NCI-H460 (cell line): ENCODE measurements around the gene DTNB. TPM values are rescaled to one million over a fixed set of nuclear protein-coding genes. Genes with fewer than 3 reads are reported as not detected.

Source experiments
- DNase-seq: peaks from one replicate; pipeline ENCODE4 v3.0.0-alpha.2; 2016; ENCODE audit warnings: low read depth; ENCODE audit errors: extremely low read depth
- total RNA-seq: library from RNA; depleted of rRNA; stranded (reverse); fragments of >200 nt; shearing (Covaris generic); gene quantifications from 2 replicates; pipeline ENCODE4 v1.2.3, GENCODE V29; 2014

The DTNB gene
- total RNA-seq, 1 experiment from 2014 or later, result 10.7 TPM

DNA sequence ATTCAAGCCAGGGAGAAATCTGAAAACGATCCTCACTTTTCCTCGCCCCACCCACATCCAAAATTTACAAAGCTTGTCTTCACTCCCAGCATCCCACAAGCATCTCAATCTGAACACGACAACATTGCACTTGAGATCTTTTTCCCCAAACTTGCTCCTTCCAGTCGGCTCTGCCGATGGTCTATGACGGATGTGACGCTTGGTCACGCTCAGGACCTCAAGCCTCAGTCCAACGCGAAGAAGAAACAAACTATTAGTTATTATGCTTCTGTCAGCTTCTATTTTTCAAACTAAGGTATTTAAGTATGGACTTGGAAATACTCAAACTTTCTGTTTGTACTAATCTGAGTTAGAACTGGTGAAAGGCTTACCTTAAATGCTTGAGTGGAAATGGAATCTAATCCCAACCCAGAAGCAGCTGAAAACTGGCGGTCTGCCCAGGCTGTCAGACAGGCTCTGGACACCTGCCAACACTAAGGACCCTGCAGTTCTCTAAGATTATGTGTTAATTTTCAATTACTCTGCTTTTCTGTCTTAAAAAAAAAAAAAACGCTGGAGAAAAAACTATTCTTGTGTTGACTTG lies 199.5 kb downstream of the DTNB start:
- no peak for DNase-seq

GRCh38 chr2:25473131-25473530 lies 200.2 kb downstream of the DTNB start:
- no peak for DNase-seq

DNA sequence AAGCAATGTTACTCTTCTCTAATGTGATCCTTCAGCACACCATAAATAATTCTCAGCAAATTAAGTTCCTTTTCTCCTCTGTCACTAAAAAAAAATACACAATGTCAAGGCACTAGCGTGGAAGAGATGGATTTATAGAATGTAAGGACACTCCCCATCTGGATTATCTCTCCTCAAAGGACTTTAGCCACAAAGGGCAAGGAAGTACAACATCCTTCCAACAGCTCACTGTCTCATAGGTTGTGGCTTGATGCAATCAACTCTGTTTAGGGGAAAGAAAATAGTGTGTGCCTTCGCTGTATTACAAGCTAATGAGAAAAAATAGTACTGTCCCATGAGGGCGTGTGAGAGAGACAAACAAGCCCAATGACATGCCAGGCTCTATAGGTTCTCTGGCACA lies 202.6 kb downstream of the DTNB start:
- no peak for DNase-seq

DNA sequence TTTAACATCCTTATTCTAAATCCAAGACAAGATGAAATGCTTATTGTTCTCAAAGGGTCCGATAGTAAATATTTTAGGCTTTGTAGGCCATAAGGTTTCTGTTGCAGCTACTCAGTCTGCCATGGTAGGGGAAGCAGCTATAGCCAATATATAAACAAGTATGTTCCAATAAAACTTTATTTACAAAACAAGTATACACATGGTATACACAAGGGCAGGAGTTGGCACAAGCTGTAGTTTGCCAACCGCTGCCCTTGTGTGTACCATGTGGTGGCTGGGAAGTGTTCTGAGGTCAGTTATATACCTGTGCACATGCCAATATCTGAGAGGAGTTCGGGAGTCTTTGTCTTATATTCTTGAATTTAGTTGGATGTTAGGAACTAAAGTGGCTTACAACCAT lies 205.6 kb downstream of the DTNB start:
- no peak for DNase-seq

DNA sequence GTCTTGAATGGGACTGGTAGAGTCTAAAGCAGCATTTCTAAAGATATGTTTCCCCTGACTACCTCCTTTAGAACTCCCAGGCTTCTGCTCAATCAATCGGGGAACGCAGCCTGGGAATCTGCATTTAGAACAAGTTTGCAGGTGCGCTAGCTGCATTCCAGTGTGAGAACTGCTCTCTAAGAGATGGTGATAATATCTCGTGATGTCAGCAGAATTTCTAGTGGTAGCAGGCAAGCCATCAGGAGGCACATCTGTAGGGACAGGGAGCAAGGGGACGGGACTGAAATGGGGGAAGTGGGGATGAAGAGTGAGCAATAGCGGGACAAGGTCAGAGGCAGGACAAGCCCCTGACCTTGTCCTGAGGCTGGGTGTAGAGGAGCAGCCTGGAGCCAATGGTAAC lies 211.4 kb downstream of the DTNB start:
- DNase-seq, result no peak

- no peak for DNase-seq
Measured at GRCh38 chr2:25460261-25460905, 213.0 kb downstream of the DTNB start.

DNA sequence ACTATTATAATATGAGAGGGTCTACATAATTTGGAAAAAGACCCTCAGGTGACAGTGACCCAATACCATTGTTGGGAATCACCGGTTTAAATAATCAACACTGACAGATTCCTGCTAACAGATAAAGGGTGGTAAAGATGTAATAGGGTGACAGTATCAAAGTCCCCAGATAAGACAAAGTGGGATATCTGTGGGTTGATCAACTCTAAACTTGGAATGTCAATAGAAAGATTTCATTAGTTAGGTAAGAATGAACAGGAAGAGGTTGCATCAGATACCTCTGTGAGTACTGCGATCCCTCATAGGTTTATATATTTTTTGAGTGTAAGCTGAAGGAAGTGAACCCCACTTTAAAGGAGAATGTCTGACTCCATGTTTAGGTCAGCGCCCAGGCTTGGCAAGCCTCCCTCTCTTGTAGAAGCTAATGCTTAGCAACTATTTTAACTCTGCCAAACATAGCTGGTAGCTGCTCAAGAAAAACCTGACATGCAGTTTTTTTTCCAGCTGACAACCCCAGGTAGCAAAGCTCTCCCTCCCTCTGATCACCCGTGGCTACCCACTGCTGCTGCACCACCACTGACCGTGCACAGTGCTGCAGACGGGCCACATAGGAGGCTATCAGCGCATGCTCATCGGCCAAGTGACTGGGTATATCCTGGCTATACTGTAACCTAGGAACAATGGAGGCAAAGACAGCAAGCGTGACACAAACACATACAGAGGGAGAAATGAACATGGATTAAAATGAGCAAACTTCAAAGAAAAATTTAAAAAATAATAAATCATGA lies 218.4 kb downstream of the DTNB start:
- no peak for DNase-seq

- no peak for DNase-seq
Measured at GRCh38 chr2:25453199-25453905, 220.0 kb downstream of the DTNB start.

- no peak for DNase-seq
Measured at GRCh38 chr2:25448808-25449207, 224.6 kb downstream of the DTNB start.

DNA sequence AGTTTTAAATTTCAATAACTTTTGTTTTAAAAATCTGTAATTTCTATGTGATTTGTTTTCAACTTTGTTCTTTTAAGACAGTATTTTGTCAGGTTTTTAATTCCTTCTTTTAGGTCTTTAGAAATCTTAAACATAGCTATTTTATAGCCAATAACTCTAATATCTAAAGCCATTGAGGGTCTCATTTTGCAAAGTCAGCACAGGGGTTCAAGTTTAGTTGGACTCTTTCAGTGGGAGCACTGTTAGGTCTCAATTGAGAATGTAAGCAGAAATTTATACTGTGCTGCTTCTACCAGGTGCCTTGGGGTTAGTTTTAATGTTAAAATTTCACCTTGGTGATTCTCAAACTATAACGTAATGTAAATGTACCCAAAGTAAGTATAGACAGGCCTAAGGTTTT lies 226.4 kb downstream of the DTNB start:
- no peak for DNase-seq

GRCh38 chr2:25446122-25446521 lies 227.3 kb downstream of the DTNB start:
- no peak for DNase-seq

DNA sequence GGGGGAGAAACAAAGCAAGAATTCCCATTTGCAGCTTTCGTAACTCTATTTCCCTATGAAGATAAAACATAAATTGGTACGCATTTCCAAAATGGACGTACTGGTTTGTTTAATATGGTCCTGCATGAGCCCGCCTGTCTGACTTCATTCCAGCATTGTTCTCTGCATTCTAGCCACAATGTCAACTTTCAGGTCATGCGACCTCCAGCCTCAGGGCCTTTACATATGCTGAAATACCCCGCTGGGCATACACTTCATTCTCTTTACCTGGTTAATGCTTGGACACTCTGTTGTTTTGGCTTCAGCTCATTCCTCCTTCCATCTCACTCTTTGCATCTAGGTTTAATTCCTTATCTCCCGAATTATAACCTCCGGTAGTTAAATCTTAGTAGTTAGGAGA lies 227.9 kb downstream of the DTNB start:
- DNase-seq, result no peak

DNA sequence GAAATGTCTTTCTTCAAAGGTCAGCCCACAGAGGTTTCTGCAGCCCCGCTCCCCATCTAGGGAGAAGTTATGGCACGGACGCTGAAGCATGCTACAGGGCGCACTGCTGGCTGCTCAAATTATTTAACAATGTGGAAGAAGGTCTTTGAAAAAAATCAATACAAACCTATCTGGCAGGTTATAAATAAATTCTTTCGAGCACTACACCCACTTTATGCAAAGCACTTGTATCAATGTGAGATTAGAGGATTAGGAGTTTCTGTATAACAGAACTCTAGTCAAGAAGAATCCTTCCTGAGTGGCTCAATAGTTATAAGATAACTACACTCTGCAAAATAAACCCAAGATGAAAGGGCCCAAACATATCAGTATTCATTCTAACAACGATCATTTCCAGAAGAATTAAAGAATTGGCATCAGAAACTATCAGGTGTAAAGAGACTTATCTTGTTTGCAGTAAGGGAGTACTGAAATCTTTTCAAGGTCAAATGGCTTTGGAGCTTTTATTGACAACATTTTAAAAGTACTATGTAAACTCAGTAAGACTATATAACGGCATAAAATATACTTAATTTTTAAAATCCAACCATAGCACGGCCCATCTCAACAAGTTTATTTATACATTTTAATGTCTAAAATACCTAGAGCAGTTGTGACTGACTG lies 228.6 kb downstream of the DTNB start:
- DNase-seq, result no peak

DNA sequence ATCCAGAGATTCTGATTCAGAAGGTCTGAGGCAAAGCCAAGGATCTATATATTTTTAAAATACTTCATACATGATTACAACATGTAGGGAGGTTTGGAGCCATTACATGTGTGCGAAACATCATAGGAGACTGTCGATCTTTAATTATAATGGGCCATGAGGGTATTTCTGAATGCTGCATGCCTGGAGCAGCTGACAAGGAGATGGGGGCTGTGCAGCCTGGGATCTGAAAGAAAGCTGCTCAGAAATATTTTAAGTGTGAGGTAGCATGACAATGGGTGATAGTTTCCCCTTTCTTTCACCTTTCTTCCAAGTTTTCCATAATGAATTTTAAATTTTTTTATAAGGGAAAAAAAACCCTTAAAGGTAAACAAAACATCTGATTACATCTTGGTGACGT lies 229.6 kb downstream of the DTNB start:
- DNase-seq, result no peak

DNA sequence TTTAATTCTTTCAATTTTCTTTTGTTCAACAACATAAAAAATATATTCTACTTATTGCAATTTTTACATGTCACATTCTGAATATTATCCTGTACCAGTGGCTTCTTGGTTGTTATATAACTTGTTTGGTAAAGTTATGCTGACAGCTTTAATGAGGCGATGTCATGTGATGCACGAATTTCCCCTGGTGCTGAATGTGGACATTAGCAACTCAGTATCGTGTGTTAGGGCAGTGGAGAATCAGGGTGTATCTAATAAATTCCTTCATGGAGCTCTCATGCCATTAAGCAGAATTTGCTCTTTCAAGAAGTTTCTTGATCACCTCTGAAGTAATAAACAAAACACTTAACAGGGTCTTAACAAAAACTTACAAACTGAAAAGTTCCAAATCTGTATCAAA lies 232.0 kb downstream of the DTNB start:
- DNase-seq, result no peak

DNA sequence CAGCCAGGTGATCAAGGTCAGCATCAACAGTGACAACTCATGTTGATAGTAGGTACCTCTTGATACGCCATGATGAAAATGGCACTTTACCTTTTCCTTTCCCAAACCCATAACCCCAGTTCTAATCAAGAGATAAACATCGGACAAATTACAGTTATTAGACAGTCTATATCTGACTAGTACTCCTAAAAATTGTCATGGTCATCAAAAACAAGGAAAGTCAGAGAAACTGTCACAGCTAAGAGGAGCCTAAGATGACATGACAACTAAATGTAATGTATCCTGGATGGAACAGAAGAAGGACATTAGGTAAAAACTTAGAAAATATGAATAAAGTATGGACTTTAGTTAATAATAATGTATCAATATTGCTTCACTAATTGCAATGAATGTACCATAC lies 234.6 kb downstream of the DTNB start:
- no peak for DNase-seq

GRCh38 chr2:25437881-25438662 lies 235.3 kb downstream of the DTNB start:
- no peak for DNase-seq

DNA sequence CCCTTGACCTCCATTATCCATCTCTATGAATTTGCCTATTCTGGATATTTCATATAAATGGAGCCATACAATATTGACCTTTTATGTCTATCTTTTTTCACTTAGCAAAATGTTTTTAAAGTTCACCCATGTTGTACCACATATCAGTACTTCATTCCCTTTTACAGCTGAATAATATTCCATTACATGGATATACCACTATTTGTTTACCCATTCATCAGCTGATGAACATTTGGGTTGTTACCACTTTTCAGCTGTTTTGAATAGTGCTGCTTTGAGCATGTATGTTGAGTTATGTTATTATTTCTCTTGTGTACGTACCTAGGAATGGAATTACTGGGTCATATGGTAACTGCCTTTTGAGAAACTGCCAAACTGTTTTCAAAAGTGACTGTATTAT lies 238.0 kb downstream of the DTNB start:
- no peak for DNase-seq

- DNase-seq, result no peak
Measured at GRCh38 chr2:25431604-25432003, 241.8 kb downstream of the DTNB start.

- no peak for DNase-seq
Measured at GRCh38 chr2:25430556-25430955, 242.8 kb downstream of the DTNB start.
